Breast epithelium (tissue), 4 donors: ENCODE data around the gene RPL10A. TPM values are rescaled to one million over a fixed set of nuclear protein-coding genes. Genes with fewer than 3 reads are reported as not detected.

Experiments used
- DNase-seq, 2 donors: peaks; one replicate each; pipeline ENCODE4 v3.0.0-alpha.2; 2019; ENCODE audit warnings: low spot score in 2 of 2
- H3K27ac ChIP-seq, 2 donors: fragments of 200-600 bp; sonication (generic) in 1 of 2; one replicate each; pipeline ENCODE4 v1.5.1; 2016 to 2019; ENCODE audit warnings: mild to moderate bottlenecking in 1 of 2
- H3K27me3 ChIP-seq, 2 donors: fragments of 200-600 bp; sonication (generic) in 1 of 2; one replicate each; pipeline versions ENCODE4 v1.5.1 to v1.6.0; 2017 to 2019; ENCODE audit warnings: control low read depth in 1 of 2, mild to moderate bottlenecking in 1 of 2
- H3K36me3 ChIP-seq: fragments of 200-600 bp; one replicate; pipeline ENCODE4 v1.5.1; 2019
- H3K4me1 ChIP-seq, 2 donors: fragments of 200-600 bp; sonication (generic); one replicate each; pipeline ENCODE4 v1.5.1; 2016 to 2019; ENCODE audit warnings: control low read depth in 1 of 2
- H3K4me3 ChIP-seq, 3 donors: fragments of 200-600 bp; sonication (generic); 1 replicate in 2 of 3; 2 replicates in 1 of 3; pipeline ENCODE4 v1.5.1; 2016 to 2019; ENCODE audit warnings: mild to moderate bottlenecking in 3 of 3, moderate library complexity in 2 of 3
- H3K9me3 ChIP-seq, 2 donors: fragments of 200-600 bp; sonication (generic) in 1 of 2; one replicate each; pipeline ENCODE4 v1.5.1; 2016 to 2019; ENCODE audit warnings: control low read depth in 1 of 2
- POLR2A ChIP-seq: fragments of 450-650 bp; IDR thresholded peaks from one replicate; pipeline ENCODE4 v1.6.1; 2016; ENCODE audit warnings: antibody characterized with exemption, mild to moderate bottlenecking, moderate library complexity
- POLR2AphosphoS5 ChIP-seq, 3 donors: sonication (generic); formaldehyde crosslinking; IDR thresholded peaks; one replicate each; pipeline ENCODE4 v1.6.1; 2017; ENCODE audit warnings: antibody characterized with exemption in 3 of 3
- intact Hi-C: fragments of 100-400 bp; cut with DNase I; formaldehyde crosslinking; loops from one replicate; pipeline ENCODE4 v1.15.1; 2023; ENCODE audit warnings: low total_unique reads
- total RNA-seq, 3 donors: library from RNA; depleted of rRNA; stranded (reverse); fragments of >200 nt; gene quantifications; one replicate each; pipeline ENCODE4 v1.1.0, GENCODE V29; 2016
- TF ChIP-seq, protein P1 (sequence below), 3 donors: fragments of 450-650 bp; IDR thresholded peaks; one replicate each; pipeline ENCODE4 v1.5.1; 2016 to 2017; ENCODE audit warnings: antibody characterized with exemption in 3 of 3, mild to moderate bottlenecking in 3 of 3, moderate library complexity in 3 of 3

RPL10A gene
- total RNA-seq, 3 donors from 2014 or later = 1,177 to 2,549 (median 2,082) TPM

GRCh38 chr6:35493307-35493983, 25.2 kb downstream of the RPL10A start:
- no peak for DNase-seq
- Histone ChIP-seq H3K4me1 (peaks cover 22 to 35% of the 10 kb centered on the region in 2 donors), H3K9me3 (no peaks in the 10 kb centered on the region), H3K27me3 (no peaks in the 10 kb centered on the region), H3K4me3 (peak overlapping the region in 2 of 3 donors; percentile 93 to 98), H3K27ac (peak overlapping the region; percentile 98 to 99), H3K36me3 (no peaks in the 10 kb centered on the region)
- TF ChIP-seq, protein P1, sequence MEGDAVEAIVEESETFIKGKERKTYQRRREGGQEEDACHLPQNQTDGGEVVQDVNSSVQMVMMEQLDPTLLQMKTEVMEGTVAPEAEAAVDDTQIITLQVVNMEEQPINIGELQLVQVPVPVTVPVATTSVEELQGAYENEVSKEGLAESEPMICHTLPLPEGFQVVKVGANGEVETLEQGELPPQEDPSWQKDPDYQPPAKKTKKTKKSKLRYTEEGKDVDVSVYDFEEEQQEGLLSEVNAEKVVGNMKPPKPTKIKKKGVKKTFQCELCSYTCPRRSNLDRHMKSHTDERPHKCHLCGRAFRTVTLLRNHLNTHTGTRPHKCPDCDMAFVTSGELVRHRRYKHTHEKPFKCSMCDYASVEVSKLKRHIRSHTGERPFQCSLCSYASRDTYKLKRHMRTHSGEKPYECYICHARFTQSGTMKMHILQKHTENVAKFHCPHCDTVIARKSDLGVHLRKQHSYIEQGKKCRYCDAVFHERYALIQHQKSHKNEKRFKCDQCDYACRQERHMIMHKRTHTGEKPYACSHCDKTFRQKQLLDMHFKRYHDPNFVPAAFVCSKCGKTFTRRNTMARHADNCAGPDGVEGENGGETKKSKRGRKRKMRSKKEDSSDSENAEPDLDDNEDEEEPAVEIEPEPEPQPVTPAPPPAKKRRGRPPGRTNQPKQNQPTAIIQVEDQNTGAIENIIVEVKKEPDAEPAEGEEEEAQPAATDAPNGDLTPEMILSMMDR (IDR thresholded peaks at IDR 0.05) = no peak
- intact Hi-C loops = no loop called here

DNA sequence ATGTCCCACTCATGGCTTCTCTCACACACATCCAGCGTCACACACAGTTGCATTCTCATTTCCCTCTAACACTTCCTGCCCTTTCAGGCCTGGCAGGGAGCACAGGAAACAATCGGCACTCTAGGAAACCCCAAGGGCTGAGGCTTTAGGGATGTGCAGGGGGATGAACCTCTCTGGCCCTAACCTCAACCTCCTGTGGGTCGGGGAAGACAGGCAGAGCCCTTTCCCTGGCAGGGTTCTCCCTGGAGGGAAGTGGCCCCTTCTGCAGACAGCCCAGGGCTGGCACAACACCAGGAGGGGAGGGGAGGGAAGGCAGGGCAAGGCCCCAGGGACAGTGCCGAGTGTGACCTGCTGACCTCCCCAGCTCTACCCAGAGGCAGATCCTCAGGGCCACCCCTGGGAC, 26.0 kb downstream of the RPL10A start:
- Histone ChIP-seq H3K36me3 (no peaks in the 10 kb centered on the region), H3K9me3 (no peaks in the 10 kb centered on the region), H3K27me3 (no peaks in the 10 kb centered on the region), H3K4me3 (peak overlapping the region in 2 of 3 donors; percentile 93 to 98), H3K27ac (peak overlapping the region; percentile 98 to 99), H3K4me1 (peaks cover 22 to 35% of the 10 kb centered on the region in 2 donors)
- intact Hi-C loops = no loop called here
- TF ChIP-seq POLR2AphosphoS5 (IDR thresholded peaks at IDR 0.05) (peak in 1 of 3 donors; percentile 23), POLR2A (no peak)
- TF ChIP-seq, protein P1 (IDR thresholded peaks at IDR 0.05) = no peak
- DNase-seq = no peak

DNA sequence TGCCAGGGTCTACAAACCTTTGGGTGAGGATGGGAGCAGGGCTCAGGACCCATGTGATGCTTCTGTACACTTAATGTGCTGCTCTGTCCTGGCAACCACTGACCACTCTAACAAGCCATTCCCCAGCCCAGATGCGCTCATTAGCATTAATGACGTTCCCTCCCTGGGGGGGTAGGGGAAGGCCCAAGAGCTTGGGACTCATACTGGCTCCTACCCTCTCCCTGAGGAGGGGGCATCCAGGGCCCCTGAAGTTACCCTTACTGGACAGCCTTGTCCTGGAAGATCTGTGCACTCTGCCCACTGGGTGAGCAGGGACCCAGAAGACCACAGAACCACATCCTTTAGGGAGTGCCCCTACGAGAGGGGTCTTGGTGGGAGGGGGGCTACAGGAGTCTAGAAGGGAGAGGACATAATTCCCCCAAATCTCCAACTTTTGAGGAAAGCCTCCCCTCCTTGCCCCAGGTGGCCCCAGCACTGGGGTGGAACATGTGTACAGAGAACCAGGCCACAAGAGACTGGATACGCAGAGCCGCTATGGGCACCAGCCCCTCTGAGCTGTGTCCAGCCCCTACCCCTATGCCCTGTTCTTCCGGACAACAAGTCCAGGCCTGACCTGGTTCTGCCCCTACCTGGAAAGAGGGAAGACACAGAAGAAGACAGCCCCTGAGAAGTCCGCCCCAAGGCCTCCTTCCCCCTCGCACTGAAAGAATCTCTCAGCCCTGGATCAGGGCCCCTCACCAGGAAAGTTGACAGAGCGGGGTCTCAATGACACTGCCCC, 27.2 kb downstream of the RPL10A start:
- Histone ChIP-seq H3K4me1 (peaks cover 18 to 35% of the 10 kb centered on the region in 2 donors), H3K36me3 (no peaks in the 10 kb centered on the region), H3K27ac (peak overlapping the region; percentile 98 to 99), H3K4me3 (peak overlapping the region; percentile 76 to 98 (median 93)), H3K27me3 (no peaks in the 10 kb centered on the region), H3K9me3 (no peaks in the 10 kb centered on the region)
- no peak for DNase-seq
- intact Hi-C loops = no loop called here
- TF ChIP-seq POLR2AphosphoS5 (IDR thresholded peaks at IDR 0.05) (no peak), POLR2A (no peak)
- TF ChIP-seq, protein P1 (IDR thresholded peaks at IDR 0.05) = no peak

- peak in 1 of 2 donors; percentile 61 for DNase-seq
- H3K27me3 ChIP-seq = no peaks in the 10 kb centered on the region
- H3K36me3 ChIP-seq = no peaks in the 10 kb centered on the region
- H3K9me3 ChIP-seq = no peaks in the 10 kb centered on the region
- intact Hi-C loops = no loop called here
- peaks cover 14 to 35% of the 10 kb centered on the region in 2 donors for H3K4me1 ChIP-seq
- peak overlapping the region; percentile 76 to 98 (median 93) for H3K4me3 ChIP-seq
- TF ChIP-seq POLR2A = no peak
- no peak for TF ChIP-seq POLR2AphosphoS5 (IDR thresholded peaks at IDR 0.05)
- TF ChIP-seq, protein P1 (IDR thresholded peaks at IDR 0.05) = no peak
- peak overlapping the region; percentile 98 to 99 for H3K27ac ChIP-seq
These were observed 28.0 kb downstream of the RPL10A start for GRCh38 chr6:35496036-35496840.
